GM18526 (cell line): ENCODE results near the gene SLC38A3.

Source experiments
- POLR2A ChIP-seq: IDR thresholded peaks from 3 replicates; pipeline ENCODE4 v1.6.1; 2011; ENCODE audit not compliant: insufficient read length; ENCODE audit errors: extremely low read depth

The SLC38A3 gene

DNA sequence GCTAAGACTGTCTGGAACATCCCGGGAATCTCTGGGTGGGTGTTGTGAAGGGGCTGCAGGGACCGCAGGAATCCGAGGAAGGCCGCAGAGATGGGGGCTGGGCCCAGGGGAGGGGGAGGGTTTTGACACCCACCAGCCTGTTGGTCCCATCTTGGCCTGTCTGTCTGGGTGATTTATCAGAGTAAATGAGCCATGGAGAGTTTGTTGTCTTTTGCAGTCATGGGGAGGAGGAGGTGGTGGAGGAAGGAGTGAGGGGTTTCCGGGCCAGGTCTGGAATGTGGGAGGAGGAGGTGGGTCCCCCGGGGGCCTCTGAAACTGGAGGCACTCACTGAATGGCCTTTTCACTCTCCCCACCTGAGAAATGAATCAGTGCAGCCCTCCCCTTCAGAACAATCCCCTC lies 38.5 kb upstream of the SLC38A3 start:
- no peak for TF ChIP-seq POLR2A

DNA sequence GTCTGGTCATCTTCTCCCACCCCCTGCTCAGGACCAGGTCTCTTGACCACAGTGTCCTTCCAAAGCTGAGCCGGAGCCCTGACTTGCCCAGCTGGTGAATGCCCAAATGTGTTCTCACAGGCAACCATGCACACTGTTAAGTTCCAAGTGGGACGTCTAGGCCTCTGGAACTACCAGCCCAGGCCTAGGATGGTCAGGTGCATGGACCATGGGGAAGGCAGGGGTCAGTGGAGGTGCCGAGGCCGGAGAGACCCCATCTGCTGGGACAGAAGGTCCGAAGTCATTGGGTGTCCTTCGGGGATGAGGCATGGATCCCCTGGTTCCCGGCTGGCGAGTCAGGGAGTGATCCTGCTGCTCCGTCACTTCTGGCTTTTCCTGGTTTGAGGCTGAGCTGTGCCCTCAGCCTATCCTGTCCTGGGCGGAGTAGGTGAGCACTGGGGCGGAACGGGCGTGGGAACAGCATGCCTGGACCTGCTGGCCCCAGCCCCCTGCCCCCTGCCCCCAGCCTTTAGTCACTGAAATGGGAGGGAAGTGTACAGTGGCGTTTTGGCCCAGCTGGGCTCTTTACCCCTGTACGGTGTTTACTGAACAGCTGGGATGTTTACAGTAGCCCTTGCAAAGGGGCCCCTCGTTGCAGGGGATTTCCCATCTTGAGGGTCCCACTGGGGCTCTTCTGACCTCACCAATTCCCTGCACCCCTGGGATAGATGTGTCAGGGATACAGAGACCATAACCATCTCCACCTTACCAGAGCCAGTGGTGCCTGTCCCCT lies 37.8 kb upstream of the SLC38A3 start:
- no peak for TF ChIP-seq POLR2A

DNA sequence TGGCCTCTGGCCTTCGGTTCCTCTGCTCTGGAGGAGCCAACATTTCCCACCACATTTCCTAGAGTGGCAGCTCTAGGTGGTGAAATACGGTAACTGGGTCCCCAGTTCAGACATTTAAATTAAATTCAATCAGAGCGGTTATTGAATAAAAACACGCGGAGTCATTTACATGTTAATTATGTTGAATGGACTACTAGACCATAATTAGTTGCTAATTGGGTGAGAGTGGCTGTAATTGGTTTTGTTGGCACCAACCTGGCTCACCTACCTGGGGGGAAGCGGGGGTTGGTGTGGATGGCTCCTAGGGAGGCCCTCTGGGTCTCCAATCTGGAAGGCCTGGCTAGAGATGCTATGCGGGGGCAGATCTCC lies 37.2 kb upstream of the SLC38A3 start:
- no peak for TF ChIP-seq POLR2A

DNA sequence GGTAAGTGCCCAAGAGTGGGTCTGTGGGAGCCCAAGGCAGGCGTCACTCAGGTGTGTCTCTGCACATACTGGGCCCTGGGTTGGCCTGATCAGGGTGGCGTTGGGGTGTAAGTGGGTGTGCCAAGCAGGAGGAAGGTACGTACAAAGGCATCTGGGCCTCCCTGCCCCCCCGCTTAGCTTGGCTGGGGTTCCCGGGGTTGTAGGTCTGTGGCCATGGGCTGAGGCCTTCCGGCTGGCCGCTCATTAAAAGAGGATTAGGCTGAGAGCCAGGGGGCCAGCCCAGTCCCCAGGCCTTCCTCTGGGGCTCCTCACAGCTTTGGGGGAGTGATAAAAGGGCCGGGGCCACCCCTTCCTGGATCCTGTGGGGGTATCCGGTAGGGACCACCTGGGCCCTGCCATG lies 36.7 kb upstream of the SLC38A3 start:
- TF ChIP-seq POLR2A, result no peak

DNA sequence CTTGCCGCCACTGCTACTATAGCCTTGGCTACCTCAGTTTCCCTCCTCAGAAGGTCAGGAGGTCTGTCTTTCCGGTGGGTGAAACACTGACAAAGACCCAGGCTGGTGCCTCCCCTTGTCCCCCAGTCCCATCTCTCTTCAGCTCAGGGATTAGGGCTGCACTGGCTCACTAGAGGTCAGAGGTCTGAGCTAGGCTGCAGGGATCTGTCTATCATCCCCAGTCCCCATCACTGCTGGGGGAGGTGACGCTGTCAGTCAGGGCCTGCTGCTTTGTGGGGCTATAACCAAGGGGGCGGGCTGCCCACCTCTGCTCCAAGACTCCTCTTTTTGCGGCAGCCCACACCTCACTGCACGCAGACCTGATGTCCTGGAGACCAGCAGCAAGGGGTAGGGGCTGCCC lies 36.3 kb upstream of the SLC38A3 start:
- TF ChIP-seq POLR2A, result no peak

- no peak for TF ChIP-seq POLR2A
Observed at GRCh38 chr3:50169232-50169832, 35.7 kb upstream of the SLC38A3 start.

- no peak for TF ChIP-seq POLR2A
Observed at GRCh38 chr3:50169858-50170257, 35.2 kb upstream of the SLC38A3 start.

DNA sequence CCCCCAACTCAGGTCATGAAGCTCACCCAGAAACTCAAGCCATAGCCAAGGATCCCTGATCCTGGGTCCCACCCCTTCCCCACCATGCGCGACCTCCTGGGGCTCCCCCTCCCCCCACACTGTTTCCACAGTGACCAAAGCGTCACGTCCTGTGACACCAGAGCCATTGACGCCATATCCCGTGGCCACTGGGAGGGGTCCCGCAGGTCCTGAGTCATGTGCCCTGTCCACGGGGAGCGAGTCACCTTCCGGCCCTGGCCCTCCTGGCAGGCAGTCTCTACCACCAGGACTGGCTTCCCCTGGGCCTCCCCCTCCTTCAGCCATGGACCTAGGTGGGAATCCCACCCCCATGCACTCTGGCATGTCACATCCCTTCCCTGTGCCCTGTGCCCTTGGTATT lies 34.4 kb upstream of the SLC38A3 start:
- TF ChIP-seq POLR2A, result no peak

DNA sequence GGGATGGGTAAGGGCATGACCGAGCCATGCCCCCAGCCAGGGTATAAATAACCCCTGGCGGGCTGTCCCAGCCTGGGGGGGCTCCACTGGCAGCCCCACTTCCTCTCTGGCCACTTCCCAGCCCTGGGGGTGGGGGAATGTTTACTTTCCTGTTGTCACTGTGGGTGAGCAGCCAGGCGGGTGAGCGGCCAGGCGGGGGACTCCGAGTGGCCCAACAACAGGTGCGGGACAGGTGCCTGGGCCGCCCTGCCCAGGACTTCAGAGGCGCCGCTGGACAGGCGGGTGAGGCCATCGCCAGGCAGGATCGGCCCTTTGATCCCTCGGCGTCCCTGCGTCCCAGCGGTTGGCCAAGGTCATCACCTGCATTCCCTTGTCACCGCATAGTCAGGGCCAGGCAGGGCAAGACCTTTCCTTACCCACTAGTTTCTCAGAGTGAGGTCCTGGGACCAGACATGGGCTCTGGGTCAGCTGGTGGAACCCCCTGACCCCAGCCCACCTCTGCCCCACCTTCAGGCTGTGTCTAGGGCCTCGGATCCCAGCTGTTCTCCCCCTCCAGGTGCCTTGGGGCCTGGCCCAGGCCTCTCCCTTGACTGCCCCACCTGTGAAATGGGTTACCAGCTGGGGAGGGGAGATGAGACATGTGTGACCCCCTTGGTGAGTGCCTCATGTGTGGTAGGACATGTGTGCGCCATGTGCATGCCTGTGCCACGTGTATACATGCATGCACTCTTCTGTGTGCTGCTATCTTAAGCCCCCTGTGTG lies 33.4 kb upstream of the SLC38A3 start:
- TF ChIP-seq POLR2A, result no peak

DNA sequence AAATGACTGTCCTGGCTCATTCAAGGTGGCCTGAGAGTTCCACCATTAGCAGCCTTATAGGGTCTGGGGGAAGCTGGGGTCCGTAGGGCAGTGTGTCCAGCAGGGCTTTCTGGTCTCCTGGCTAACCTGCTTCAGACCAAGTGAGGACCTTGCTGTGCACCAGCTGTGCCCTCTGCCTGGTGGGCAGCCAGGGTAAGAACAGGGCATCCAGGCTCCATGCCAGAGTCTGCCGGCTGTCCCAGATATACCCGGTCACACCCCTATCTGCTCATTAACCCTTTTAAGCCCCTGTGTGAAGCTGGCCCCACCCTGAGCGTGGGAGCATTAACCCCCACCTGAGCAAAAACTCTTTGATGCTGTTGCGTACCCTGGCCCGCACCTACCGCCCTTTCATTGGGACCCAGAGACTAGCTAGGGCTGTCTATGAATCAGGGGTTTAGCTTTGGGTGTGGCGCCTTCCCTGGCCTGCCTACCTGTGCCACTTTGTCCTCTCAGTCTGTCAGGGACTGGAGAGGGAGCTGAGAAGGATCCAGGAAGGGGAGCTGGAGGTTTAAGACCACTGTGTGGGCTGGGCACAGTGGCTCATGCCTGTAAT lies 32.3 kb upstream of the SLC38A3 start:
- no peak for TF ChIP-seq POLR2A

DNA sequence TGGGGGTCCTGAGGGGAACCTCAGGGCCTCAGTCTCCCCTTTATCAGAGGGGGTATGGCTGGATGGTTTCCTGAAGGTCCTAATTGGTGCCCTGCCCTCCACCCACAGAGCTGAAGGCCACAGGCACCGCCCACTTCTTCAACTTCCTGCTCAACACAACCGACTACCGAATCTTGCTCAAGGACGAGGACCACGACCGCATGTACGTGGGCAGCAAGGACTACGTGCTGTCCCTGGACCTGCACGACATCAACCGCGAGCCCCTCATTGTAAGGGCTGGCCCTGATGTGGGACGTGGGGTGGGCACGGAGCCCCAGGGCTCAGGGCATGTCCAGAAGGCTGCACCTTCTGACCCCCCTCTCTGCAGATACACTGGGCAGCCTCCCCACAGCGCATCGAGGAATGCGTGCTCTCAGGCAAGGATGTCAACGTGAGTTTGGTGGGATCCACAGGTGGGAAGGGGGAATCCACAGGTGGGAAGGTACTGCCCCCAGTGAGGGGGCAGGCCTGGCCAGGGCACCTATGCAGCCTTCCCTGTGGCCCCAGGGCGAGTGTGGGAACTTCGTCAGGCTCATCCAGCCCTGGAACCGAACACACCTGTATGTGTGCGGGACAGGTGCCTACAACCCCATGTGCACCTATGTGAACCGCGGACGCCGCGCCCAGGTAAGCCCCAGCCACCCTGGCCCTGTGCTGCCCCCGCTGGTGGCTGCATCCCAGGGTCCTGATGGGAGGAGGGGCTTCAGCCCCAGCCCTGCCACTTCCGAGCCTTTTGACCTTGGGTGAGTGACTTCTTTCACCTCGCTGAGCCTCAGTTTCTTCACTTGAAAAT lies 31.2 kb upstream of the SLC38A3 start:
- no peak for TF ChIP-seq POLR2A

DNA sequence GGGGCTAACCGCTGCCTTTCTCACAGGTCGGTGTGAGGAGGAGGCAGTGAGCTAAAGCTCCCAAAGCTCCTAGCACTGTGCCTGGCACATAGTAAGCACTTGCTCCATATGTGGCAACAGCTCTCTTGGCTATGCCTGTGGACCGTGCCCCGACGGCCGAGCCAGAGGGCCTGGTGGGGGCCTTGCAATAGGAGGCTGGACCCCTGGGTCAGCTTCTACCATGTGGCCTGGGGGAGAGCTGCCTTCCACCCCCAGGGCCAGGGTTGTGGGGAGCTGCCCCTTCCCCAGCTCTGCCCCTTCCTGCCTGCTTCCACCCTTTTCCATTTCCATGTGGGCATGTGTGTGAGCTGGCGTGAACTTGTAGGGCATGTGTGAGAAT lies 30.6 kb upstream of the SLC38A3 start:
- no peak for TF ChIP-seq POLR2A

GRCh38 chr3:50174947-50175524 lies 30.0 kb upstream of the SLC38A3 start:
- no peak for TF ChIP-seq POLR2A

GRCh38 chr3:50177346-50177745 lies 27.7 kb upstream of the SLC38A3 start:
- TF ChIP-seq POLR2A, result no peak

DNA sequence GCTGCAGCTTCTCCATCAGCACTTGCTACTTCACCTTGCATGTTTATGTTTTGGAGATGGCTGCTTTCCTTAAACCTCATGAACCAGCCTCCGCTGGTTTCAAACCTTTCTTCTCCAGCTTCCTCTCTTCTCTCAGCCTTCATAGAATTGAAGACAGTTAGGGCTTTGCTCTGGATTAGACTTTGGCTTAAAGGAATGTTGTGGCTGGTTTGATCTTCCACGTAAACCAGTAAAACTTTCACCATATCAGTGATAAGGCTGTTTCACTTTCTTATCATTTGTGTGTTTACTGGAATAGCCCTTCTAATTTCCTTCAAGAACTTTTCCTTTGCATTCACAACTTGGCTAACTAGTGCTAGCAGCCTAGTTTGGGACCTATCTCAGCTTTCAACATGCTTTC lies 25.4 kb upstream of the SLC38A3 start:
- no peak for TF ChIP-seq POLR2A
